Stomach (tissue), 4 donors: ENCODE data around the gene TPST2.

Experiments used
- EP300 ChIP-seq: sonication (generic); formaldehyde crosslinking; IDR thresholded peaks from one replicate; pipeline ENCODE4 v1.6.1; 2017; ENCODE audit warnings: antibody characterized with exemption
- POLR2A ChIP-seq, 4 donors: fragments of 450-650 bp; IDR thresholded peaks; one replicate each; pipeline ENCODE4 v1.6.1; 2016; ENCODE audit warnings: antibody characterized with exemption in 4 of 4, control low read depth in 2 of 4, mild to moderate bottlenecking in 1 of 4, moderate library complexity in 1 of 4
- POLR2AphosphoS5 ChIP-seq, 3 donors: sonication (generic); formaldehyde crosslinking; IDR thresholded peaks; one replicate each; pipeline ENCODE4 v1.6.1; 2016; ENCODE audit warnings: antibody characterized with exemption in 3 of 3
- TF ChIP-seq, protein P1 (sequence below), 7 experiments: fragments of 450-650 bp in 4 of 7; fragments of 200-600 bp in 3 of 7; sonication (generic) in 3 of 7; IDR thresholded peaks; one replicate each; pipeline ENCODE4 v1.5.1; 2016 to 2019; ENCODE audit warnings: antibody characterized with exemption in 7 of 7, control low read depth in 2 of 7, mild to moderate bottlenecking in 1 of 7

DNA sequence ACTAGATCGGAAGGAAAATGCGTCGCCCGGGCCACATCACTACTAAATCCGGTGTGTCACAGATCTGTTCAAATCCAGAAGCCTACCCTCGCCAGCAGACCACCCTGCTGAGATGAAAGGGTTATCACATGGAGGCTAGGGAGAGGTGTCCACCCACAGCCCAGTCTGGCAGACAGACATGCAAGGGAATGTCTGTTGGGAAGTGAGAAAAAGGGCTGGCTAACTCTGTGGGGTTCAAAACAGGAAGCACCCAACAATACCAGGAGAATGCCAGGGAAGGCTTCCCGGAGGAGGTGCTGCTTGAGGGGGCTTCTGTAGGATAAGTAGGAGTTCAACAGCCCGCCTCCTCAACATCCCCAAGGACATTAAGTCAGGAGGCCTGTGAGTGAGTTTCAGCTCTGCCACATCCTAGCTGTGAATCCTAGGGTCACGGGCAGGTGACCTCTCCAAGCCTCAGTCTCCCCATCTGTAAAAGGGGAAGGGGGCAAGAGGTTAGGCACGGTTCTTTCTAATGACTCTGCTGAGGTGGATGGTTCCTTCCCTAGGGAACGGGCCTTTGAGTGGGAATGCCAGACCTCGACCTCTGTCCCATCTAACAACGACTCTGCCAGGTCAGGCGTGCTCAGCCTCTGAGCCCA, 1.1 kb downstream of the TPST2 start:
- no peak for TF ChIP-seq POLR2A (IDR thresholded peaks at IDR 0.05)
- TF ChIP-seq, protein P1, sequence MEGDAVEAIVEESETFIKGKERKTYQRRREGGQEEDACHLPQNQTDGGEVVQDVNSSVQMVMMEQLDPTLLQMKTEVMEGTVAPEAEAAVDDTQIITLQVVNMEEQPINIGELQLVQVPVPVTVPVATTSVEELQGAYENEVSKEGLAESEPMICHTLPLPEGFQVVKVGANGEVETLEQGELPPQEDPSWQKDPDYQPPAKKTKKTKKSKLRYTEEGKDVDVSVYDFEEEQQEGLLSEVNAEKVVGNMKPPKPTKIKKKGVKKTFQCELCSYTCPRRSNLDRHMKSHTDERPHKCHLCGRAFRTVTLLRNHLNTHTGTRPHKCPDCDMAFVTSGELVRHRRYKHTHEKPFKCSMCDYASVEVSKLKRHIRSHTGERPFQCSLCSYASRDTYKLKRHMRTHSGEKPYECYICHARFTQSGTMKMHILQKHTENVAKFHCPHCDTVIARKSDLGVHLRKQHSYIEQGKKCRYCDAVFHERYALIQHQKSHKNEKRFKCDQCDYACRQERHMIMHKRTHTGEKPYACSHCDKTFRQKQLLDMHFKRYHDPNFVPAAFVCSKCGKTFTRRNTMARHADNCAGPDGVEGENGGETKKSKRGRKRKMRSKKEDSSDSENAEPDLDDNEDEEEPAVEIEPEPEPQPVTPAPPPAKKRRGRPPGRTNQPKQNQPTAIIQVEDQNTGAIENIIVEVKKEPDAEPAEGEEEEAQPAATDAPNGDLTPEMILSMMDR (IDR thresholded peaks at IDR 0.05), result no peak
- TF ChIP-seq POLR2AphosphoS5 (IDR thresholded peaks at IDR 0.05), result no peak
- TF ChIP-seq EP300, result no peak
